A549 treated with dexamethasone at 1 μM for 4 hours (cell line): ENCODE data around the gene ZNF727. TPM values are rescaled to one million over a fixed set of nuclear protein-coding genes. Genes with fewer than 3 reads are reported as not detected.

Experiments used
- total RNA-seq: library from RNA; stranded (reverse); fragments of 200-300 nt; extraction: Qiagen RNA extraction; gene quantifications from 5 replicates; pipeline ENCODE4 v1.2.3, GENCODE V29; 2022

Gene ZNF727
- not detected in 5 replicates for total RNA-seq

GRCh38 chr7:64045301-64046040 is at the start of gene ZNF727:
ZNF727 (plus strand) TSS chr7:64045434; CDS start chr7:64045622, 188 bp downstream.

DNA sequence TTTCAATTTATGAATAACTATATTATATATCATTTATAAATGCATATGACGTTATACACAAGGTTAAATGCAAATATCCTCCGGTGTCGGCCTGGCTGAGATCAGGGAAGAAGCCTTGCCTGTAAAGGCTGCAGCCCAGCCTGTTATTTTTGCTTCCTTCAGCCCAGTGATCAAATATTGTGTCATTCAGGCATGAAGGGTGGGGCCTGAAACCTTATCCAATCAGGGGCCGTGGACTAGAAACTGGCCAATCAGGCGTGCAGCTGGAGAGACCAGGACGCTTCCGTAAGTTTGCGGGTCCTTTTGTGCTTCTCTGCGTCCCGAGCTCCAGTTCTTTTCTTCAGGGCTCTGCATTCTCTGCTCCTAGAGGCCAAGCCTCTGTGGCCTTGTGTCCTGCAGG is 46.7 kb upstream of the ZNF727 start, which contains the start of gene ZNF722:
Gene ZNF722 (plus strand): TSS at position 301 of the 400 bp plus-strand sequence. CDS start 113 bp downstream, outside the sequence.

Other genes with a start within 250 kb of the ZNF727 start
- gene ZNF722, start 46.6 kb upstream of the ZNF727 start, total RNA-seq = not detected in 5 replicates
- gene ZNF735, start 161.8 kb downstream of the ZNF727 start, total RNA-seq = not detected in 5 replicates
- gene ZNF679, start 183.0 kb downstream of the ZNF727 start, total RNA-seq = not detected in 5 replicates